Mucosa of descending colon (tissue), 3 donors: ENCODE results near the gene C3orf80. TPM values are rescaled to one million over a fixed set of nuclear protein-coding genes. Genes with fewer than 3 reads are reported as not detected.

Experiments used
- ATAC-seq: fragments of 200-7000 bp; cut with Tn5 transposase; one replicate; pipeline ENCODE4 v1.9.1; 2020; ENCODE audit warnings: mild to moderate bottlenecking, moderate library complexity
- DNase-seq, 3 donors: peaks; one replicate each; pipeline ENCODE4 v3.0.0-alpha.2; 2020
- H3K36me3 ChIP-seq: fragments of 200-600 bp; one replicate; pipeline ENCODE4 v1.8.0; 2021; ENCODE audit warnings: low read depth, mild to moderate bottlenecking
- H3K4me1 ChIP-seq: fragments of 200-600 bp; one replicate; pipeline ENCODE4 v1.8.0; 2021; ENCODE audit warnings: low read depth, mild to moderate bottlenecking
- H3K4me3 ChIP-seq: fragments of 200-600 bp; one replicate; pipeline ENCODE4 v1.8.0; 2021; ENCODE audit warnings: mild to moderate bottlenecking
- H3K9me3 ChIP-seq: fragments of 200-600 bp; one replicate; pipeline ENCODE4 v1.8.0; 2021; ENCODE audit warnings: mild to moderate bottlenecking
- intact Hi-C, 2 donors: fragments of 100-400 bp; cut with DNase I in 1 of 2; cut with micrococcal nuclease in 1 of 2; formaldehyde crosslinking; loops; one replicate each; pipeline versions ENCODE4 v1.11.0 to v1.11.1; 2022; cut with DNase I, micrococcal nuclease
- total RNA-seq, 3 donors: library from RNA; stranded (reverse); fragmentation: NEBNext Ultra II Directional in 2 of 3; extraction: Animal tissue kit (Norgen Biotek cat#: 25700) in 2 of 3; gene quantifications; one replicate each; pipeline versions ENCODE4 v1.2.1 to v1.2.4, GENCODE V29; 2021 to 2023
- TF ChIP-seq, protein P1 (sequence below): fragments of 200-600 bp; IDR thresholded peaks from one replicate; pipeline ENCODE4 v1.8.0; 2022; ENCODE audit warnings: antibody characterized with exemption, mild to moderate bottlenecking
- donor health status: DM: no; HTN: no; CAD: no; lungs with moderate emphysema.
- donor health status: DM: no; HTN: no; CAD: no.
- donor health status: DM: no; HTN: yes; CAD: no.

Gene C3orf80
- total RNA-seq, 3 donors from 2014 or later = 0.38 to 20.0 (median 1.5) TPM

DNA sequence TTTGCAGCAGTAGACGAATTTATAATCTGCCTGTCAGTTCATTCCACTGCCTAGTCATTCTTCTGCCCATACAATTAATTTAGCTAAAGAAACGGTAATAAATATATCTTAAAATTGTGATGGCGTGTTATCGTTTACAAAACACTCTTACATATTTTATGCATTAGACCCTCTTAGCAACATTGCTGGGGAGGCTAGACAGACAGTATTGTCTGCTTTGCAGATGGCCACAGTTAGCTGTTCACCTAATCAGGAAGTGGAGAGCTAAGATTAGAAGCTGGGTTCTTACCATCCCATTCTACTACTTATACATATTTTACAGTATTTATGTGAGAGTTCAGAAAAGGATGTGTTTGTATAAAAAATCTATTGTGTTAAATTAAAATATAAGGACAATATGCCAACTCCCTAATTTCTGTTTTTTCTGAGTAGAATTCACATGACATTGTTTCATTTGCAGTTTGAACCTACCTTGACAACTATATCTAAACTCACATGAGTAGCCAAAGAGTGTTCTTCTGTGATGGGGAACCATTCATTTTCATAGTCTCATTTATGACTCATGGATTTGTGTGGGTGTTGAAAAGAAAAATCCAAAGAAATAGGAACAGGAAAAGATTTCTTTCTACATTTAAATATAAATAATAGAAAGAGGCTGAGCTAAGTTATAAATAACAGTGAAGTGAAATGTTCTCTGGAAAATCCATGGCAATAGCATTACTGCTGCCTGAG is 41.7 kb upstream of the C3orf80 start:
- DNase-seq (no peak), ATAC-seq (no peak)
- no peak overlapping the region for H3K4me3 ChIP-seq
- no peaks in the 10 kb centered on the region for H3K9me3 ChIP-seq
- intact Hi-C loops = no loop called here
- H3K36me3 ChIP-seq = no peaks in the 10 kb centered on the region
- TF ChIP-seq, protein P1, sequence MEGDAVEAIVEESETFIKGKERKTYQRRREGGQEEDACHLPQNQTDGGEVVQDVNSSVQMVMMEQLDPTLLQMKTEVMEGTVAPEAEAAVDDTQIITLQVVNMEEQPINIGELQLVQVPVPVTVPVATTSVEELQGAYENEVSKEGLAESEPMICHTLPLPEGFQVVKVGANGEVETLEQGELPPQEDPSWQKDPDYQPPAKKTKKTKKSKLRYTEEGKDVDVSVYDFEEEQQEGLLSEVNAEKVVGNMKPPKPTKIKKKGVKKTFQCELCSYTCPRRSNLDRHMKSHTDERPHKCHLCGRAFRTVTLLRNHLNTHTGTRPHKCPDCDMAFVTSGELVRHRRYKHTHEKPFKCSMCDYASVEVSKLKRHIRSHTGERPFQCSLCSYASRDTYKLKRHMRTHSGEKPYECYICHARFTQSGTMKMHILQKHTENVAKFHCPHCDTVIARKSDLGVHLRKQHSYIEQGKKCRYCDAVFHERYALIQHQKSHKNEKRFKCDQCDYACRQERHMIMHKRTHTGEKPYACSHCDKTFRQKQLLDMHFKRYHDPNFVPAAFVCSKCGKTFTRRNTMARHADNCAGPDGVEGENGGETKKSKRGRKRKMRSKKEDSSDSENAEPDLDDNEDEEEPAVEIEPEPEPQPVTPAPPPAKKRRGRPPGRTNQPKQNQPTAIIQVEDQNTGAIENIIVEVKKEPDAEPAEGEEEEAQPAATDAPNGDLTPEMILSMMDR = no peak
- H3K4me1 ChIP-seq = peaks cover 8% of the 10 kb centered on the region

DNA sequence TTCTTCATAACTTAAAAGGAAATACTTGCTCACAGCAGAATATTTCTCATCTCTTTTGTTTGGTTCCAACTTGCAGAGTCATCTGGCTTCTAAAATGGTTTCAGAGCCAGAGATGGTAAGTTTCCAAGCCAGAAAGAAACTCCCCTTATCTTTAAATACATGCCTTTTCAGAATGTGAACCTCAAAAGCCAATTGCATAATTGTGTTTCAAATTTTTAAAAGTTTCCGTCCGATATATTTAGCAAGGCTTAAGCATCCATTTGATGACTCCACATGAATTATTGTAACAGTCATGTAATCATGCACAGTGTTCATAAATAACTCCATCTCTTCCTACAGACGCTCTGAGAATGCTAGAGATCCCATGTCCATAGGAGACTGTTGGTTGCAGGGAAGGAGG is 40.6 kb upstream of the C3orf80 start:
- TF ChIP-seq, protein P1 = no peak
- Histone ChIP-seq H3K4me3 (no peak overlapping the region), H3K36me3 (no peaks in the 10 kb centered on the region), H3K4me1 (peaks cover 8% of the 10 kb centered on the region), H3K9me3 (no peaks in the 10 kb centered on the region)
- DNase-seq = no peak
- ATAC-seq = no peak
- intact Hi-C loops = no loop called here

DNA sequence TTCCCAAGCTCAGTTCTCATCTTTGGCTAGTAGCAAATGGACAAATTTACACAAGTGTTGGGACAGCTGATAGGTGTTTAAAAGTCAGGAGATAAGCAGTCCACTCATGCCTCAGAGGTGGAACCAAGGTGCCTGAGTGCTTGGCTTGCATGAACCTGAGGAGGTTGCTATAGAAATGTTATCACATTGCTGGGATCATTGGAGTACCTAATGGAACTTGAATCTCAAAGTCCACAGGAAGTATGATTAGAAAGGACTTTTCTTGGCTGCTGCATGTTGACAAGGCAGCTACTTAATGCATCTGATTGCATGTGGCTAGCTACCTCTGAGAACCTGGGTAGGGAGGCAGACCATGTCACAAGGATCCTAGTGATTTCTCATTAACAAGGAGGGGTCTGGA is 39.5 kb upstream of the C3orf80 start:
- DNase-seq (no peak), ATAC-seq (peak; percentile 82)
- H3K4me1 ChIP-seq = peaks cover 8% of the 10 kb centered on the region
- TF ChIP-seq, protein P1 = no peak
- no peaks in the 10 kb centered on the region for H3K9me3 ChIP-seq
- H3K36me3 ChIP-seq = no peaks in the 10 kb centered on the region
- intact Hi-C loops = no loop called here
- no peak overlapping the region for H3K4me3 ChIP-seq

DNA sequence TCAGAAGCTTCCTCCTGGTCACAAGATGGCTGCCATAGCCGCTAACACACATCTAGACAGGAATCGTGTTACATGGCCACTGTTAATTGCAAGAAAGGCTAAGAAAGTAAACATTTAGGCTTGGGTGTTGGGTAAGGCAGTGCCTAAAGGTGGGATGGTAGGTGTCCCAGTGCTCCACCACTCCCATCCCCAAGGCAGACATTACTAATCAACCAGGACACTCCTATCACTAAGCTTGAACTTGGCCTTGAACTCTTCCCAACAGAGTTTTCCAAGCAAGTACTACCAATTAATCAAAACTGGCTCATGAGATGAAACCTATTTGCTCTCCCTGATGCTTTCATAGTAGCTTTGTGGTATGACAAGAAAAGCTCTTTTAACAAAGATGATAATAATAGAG is 37.9 kb upstream of the C3orf80 start:
- ATAC-seq = no peak
- intact Hi-C loops = no loop called here

DNA sequence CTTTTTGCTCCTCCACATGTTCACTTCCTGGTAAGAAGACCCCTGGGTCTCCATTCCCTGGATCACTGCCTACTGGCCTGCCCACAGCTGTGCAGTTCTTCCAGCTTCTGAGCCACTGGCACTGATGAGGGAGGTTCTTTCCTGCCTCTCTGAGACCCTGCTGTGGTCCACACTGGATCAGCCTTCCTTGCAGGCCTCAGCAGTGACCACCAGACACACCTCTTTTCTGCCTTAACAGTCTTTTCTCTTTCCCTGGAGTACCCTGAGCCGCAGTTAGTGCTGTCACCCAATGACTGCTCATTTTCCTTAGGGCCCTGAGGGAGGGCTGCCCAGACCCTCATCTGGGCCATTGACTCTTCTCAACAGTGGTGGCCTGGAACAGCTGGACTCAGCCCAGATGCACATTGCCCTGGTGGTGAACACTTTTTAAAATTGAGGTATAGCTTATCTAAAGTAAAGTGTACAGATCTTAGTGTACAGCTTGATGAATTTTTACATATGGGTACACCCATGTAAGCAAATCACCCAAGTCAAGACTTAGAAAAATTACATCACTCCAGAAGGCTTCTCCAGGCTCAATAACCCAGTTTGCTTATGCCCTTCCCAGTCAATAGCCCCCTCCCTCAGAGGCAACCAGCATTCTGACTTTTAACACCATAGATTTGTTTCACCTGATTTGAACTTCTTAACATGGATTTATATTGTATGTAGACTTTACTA is 32.8 kb upstream of the C3orf80 start:
- Histone ChIP-seq H3K4me3 (no peak overlapping the region), H3K9me3 (no peaks in the 10 kb centered on the region), H3K4me1 (no peaks in the 10 kb centered on the region), H3K36me3 (no peaks in the 10 kb centered on the region)
- TF ChIP-seq, protein P1 = no peak
- intact Hi-C loops = no loop called here
- ATAC-seq = no peak
- DNase-seq = no peak

More for the DNA sequence above, 37.9 kb upstream of the C3orf80 start:
- DNase-seq = no peak
- H3K4me3 ChIP-seq = no peak overlapping the region
- no peaks in the 10 kb centered on the region for H3K9me3 ChIP-seq
- TF ChIP-seq, protein P1 = no peak
- H3K36me3 ChIP-seq = no peaks in the 10 kb centered on the region
- peaks cover 8% of the 10 kb centered on the region for H3K4me1 ChIP-seq
